ENCODE measurements around the gene SIGLEC1.

GRCh38 chr20:3663031-3663701 lies 49.2 kb downstream of the SIGLEC1 start, which contains the start of gene GFRA4:
- no peak for TF ChIP-seq EZH2 (IDR thresholded peaks at IDR 0.05; ENCODE audit: low read length, unreplicated experiment)
- TF ChIP-seq CTCF (conservative IDR thresholded peaks at IDR 0.05; ENCODE audit: low read depth, low read length): no peak
- no peak for TF ChIP-seq EZH2phosphoT487 (IDR thresholded peaks at IDR 0.05; ENCODE audit: borderline replicate concordance, low read length)
